Measurements from ENCODE around the gene CREG2.

- TF ChIP-seq CTCF (IDR thresholded peaks at IDR 0.05 in 4 of 5, conservative IDR thresholded peaks at IDR 0.05 in 1 of 5) (no peak), POLR2A (IDR thresholded peaks at IDR 0.05) (no peak)
Observed at GRCh38 chr2:101299604-101300003, 87.7 kb downstream of the CREG2 start.

All from gastrocnemius medialis (tissue), 4 donors.